SK-N-SH treated with all-trans-retinoic acid at 6 μM for 48 hours (cell line): ENCODE results near the gene CCDC93.
A peak's percentile ranks its signal among the peaks of the same experiment; 100 is the strongest.

Experiments used
- ATAC-seq: fragments of 200-7000 bp; cut with Tn5 transposase; 3 replicates; pipeline ENCODE4 v1.9.1; 2020; ENCODE audit warnings: mild to moderate bottlenecking, moderate library complexity
- ARNTL ChIP-seq: fragments of 450-650 bp; formaldehyde crosslinking; IDR thresholded peaks from 2 replicates; pipeline ENCODE4 v1.5.0; 2020; ENCODE audit warnings: low read depth, mild to moderate bottlenecking, moderate library complexity, borderline replicate concordance
- BACH2 ChIP-seq: fragments of 250-450 bp; sonication (Bioruptor Pico); IDR thresholded peaks from 2 replicates; pipeline ENCODE4 v1.9.0; 2021; ENCODE audit warnings: mild to moderate bottlenecking, borderline replicate concordance
- CREB5 ChIP-seq: fragments of 250-450 bp; sonication (Bioruptor Pico); IDR thresholded peaks from 2 replicates; pipeline ENCODE4 v1.5.1; 2020; ENCODE audit warnings: low read depth, mild to moderate bottlenecking, moderate library complexity
- CSDC2 ChIP-seq: fragments of 250-450 bp; sonication (Bioruptor Pico); IDR thresholded peaks from 2 replicates; pipeline ENCODE4 v1.5.0; 2020; ENCODE audit warnings: mild to moderate bottlenecking, moderate library complexity
- CSRNP3 ChIP-seq: fragments of 250-450 bp; sonication (Bioruptor Pico); IDR thresholded peaks from 2 replicates; pipeline ENCODE4 v1.5.1; 2021; ENCODE audit warnings: mild to moderate bottlenecking, moderate library complexity
- GLIS3 ChIP-seq: fragments of 250-450 bp; sonication (Bioruptor Pico); IDR thresholded peaks from 2 replicates; pipeline ENCODE4 v1.5.0; 2020; ENCODE audit warnings: mild to moderate bottlenecking, moderate library complexity
- ISL1 ChIP-seq: fragments of 250-450 bp; sonication (Bioruptor Pico); IDR thresholded peaks from 2 replicates; pipeline ENCODE4 v2.1.2; 2022; ENCODE audit warnings: mild to moderate bottlenecking, moderate library complexity
- OSR1 ChIP-seq: fragments of 250-450 bp; sonication (Bioruptor Pico); IDR thresholded peaks from 2 replicates; pipeline ENCODE4 v1.8.0; 2022; ENCODE audit warnings: moderate library complexity, mild to moderate bottlenecking, inconsistent platforms
- POU6F1 ChIP-seq: fragments of 250-450 bp; sonication (Bioruptor Pico); IDR thresholded peaks from 2 replicates; pipeline ENCODE4 v1.8.0; 2021; ENCODE audit warnings: low read depth, mild to moderate bottlenecking, moderate library complexity, borderline replicate concordance
- PPARA ChIP-seq: fragments of 250-450 bp; sonication (Bioruptor Pico); IDR thresholded peaks from 2 replicates; pipeline ENCODE4 v1.5.0; 2020; ENCODE audit warnings: mild to moderate bottlenecking, borderline replicate concordance
- RARB ChIP-seq: fragments of 250-450 bp; sonication (Bioruptor Pico); IDR thresholded peaks from 2 replicates; pipeline ENCODE4 v1.8.0; 2021; ENCODE audit warnings: mild to moderate bottlenecking, moderate library complexity
- SNAI2 ChIP-seq: fragments of 250-450 bp; sonication (Bioruptor Pico); IDR thresholded peaks from 2 replicates; pipeline ENCODE4 v1.5.0; 2020; ENCODE audit warnings: mild to moderate bottlenecking, moderate library complexity
- TCF4 ChIP-seq: fragments of 250-450 bp; sonication (Bioruptor Pico); IDR thresholded peaks from 2 replicates; pipeline ENCODE4 v1.8.0; 2021; ENCODE audit warnings: mild to moderate bottlenecking, moderate library complexity, borderline replicate concordance
- TOX ChIP-seq: fragments of 250-450 bp; sonication (Bioruptor Pico); IDR thresholded peaks from 2 replicates; pipeline ENCODE4 v1.8.0; 2021; ENCODE audit warnings: mild to moderate bottlenecking, moderate library complexity, borderline replicate concordance
- TSHZ2 ChIP-seq: fragments of 250-450 bp; sonication (Bioruptor Pico); IDR thresholded peaks from 2 replicates; pipeline ENCODE4 v1.5.0; 2020; ENCODE audit warnings: mild to moderate bottlenecking, moderate library complexity
- ZC3H10 ChIP-seq: fragments of 250-450 bp; sonication (Bioruptor Pico); IDR thresholded peaks from 2 replicates; pipeline ENCODE4 v1.5.1; 2021; ENCODE audit warnings: mild to moderate bottlenecking, moderate library complexity
- ZFP3 ChIP-seq: fragments of 250-450 bp; sonication (Bioruptor Pico); IDR thresholded peaks from 2 replicates; pipeline ENCODE4 v1.5.0; 2020; ENCODE audit warnings: mild to moderate bottlenecking, moderate library complexity
- ZFP30 ChIP-seq: fragments of 450-650 bp; formaldehyde crosslinking; IDR thresholded peaks from 2 replicates; pipeline ENCODE4 v1.5.0; 2022; ENCODE audit warnings: mild to moderate bottlenecking, moderate library complexity
- ZNF565 ChIP-seq: fragments of 450-650 bp; formaldehyde crosslinking; conservative IDR thresholded peaks from 2 replicates; pipeline ENCODE4 v1.5.0; 2020; ENCODE audit warnings: low read depth, mild to moderate bottlenecking, moderate library complexity
- ZNF70 ChIP-seq: fragments of 450-650 bp; formaldehyde crosslinking; IDR thresholded peaks from 2 replicates; pipeline ENCODE4 v1.5.0; 2020; ENCODE audit warnings: mild to moderate bottlenecking, moderate library complexity
- ZNF8 ChIP-seq: fragments of 450-650 bp; formaldehyde crosslinking; IDR thresholded peaks from 2 replicates; pipeline ENCODE4 v1.5.0; 2020; ENCODE audit warnings: mild to moderate bottlenecking, moderate library complexity

The CCDC93 gene

GRCh38 chr2:118013724-118014491 is at the start of gene CCDC93:
CCDC93 (minus strand) TSS chr2:118014070; CDS start chr2:118013995, 75 bp downstream.
- peak; percentile 89 for ATAC-seq
- TF ChIP-seq ZC3H10 (CRISPR knock-in tag) (no peak), CREB5 (CRISPR knock-in tag) (no peak), CSDC2 (CRISPR knock-in tag) (no peak), ARNTL (CRISPR knock-in tag) (no peak), RARB (CRISPR knock-in tag) (no peak), POU6F1 (CRISPR knock-in tag) (no peak), OSR1 (CRISPR knock-in tag) (no peak), ZFP3 (CRISPR knock-in tag) (no peak), TSHZ2 (no peak), PPARA (CRISPR knock-in tag) (no peak), GLIS3 (CRISPR knock-in tag) (no peak), TOX (CRISPR knock-in tag) (no peak), TCF4 (no peak), ZNF8 (CRISPR knock-in tag) (no peak), ISL1 (CRISPR knock-in tag) (no peak), ZNF565 (CRISPR knock-in tag) (no peak)

- no peak for ATAC-seq
- TF ChIP-seq ZNF70, result no peak
- no peak for TF ChIP-seq OSR1 (CRISPR knock-in tag)
- TF ChIP-seq CSRNP3 (CRISPR knock-in tag), result no peak
- no peak for TF ChIP-seq BACH2 (CRISPR knock-in tag)
- no peak for TF ChIP-seq CREB5 (CRISPR knock-in tag)
- no peak for TF ChIP-seq ZNF8 (CRISPR knock-in tag)
- no peak for TF ChIP-seq TOX (CRISPR knock-in tag)
- no peak for TF ChIP-seq TCF4
- no peak for TF ChIP-seq ZNF565 (CRISPR knock-in tag)
- no peak for TF ChIP-seq PPARA (CRISPR knock-in tag)
Observed at GRCh38 chr2:118062669-118063068, 48.8 kb upstream of the CCDC93 start.

GRCh38 chr2:118062048-118062447 is 48.2 kb upstream of the CCDC93 start:
- no peak for ATAC-seq
- TF ChIP-seq ZC3H10 (CRISPR knock-in tag) (no peak), ZNF565 (CRISPR knock-in tag) (no peak), SNAI2 (no peak), ZFP3 (CRISPR knock-in tag) (no peak), TCF4 (no peak), RARB (CRISPR knock-in tag) (no peak), ZFP30 (CRISPR knock-in tag) (no peak)
